HepG2 (cell line): Measurements from ENCODE around the gene FCHSD1. TPM values are rescaled to one million over a fixed set of nuclear protein-coding genes. Genes with fewer than 3 reads are reported as not detected.
A peak's percentile ranks its signal among the peaks of the same experiment; 100 is the strongest.

ENCODE experiments used
- ARID3A ChIP-seq: IDR thresholded peaks from 2 replicates; pipeline ENCODE4 v1.6.1; 2012; ENCODE audit warnings: low read depth, low read length, improper control_type of control experiment
- CBFB ChIP-seq: sonication (generic); formaldehyde crosslinking; IDR thresholded peaks from 2 replicates; pipeline ENCODE4 v1.4.0; 2020; ENCODE audit warnings: missing genetic modification reagents
- IRF1 ChIP-seq: sonication (generic); formaldehyde crosslinking; IDR thresholded peaks from 2 replicates; pipeline ENCODE4 v1.4.0; 2020; ENCODE audit warnings: low read depth, mild to moderate bottlenecking, missing genetic modification reagents
- KDM6A ChIP-seq: IDR thresholded peaks from 2 replicates; pipeline ENCODE4 v1.6.1; 2016; ENCODE audit warnings: low read depth
- NCOA5 ChIP-seq: sonication (generic); formaldehyde crosslinking; IDR thresholded peaks from 2 replicates; pipeline ENCODE4 v1.4.0; 2020; ENCODE audit warnings: missing genetic modification reagents
- RAD51 ChIP-seq: fragments of 450-650 bp; IDR thresholded peaks from 2 replicates; pipeline ENCODE4 v1.6.1; 2016; ENCODE audit warnings: borderline replicate concordance
- RARG ChIP-seq: sonication (generic); formaldehyde crosslinking; IDR thresholded peaks from 2 replicates; pipeline ENCODE4 v1.4.0; 2020; ENCODE audit warnings: low read depth, mild to moderate bottlenecking, missing genetic modification reagents
- RBM22 ChIP-seq: fragments of 200-400 bp; formaldehyde crosslinking; optimal IDR thresholded peaks from 2 replicates; pipeline ENCODE3; 2017; ENCODE audit warnings: mild to moderate bottlenecking, low read length, moderate library complexity
- SMARCE1 ChIP-seq: fragments of 450-650 bp; IDR thresholded peaks from 2 replicates; pipeline ENCODE4 v1.6.1; 2017; ENCODE audit warnings: borderline replicate concordance
- SRSF9 ChIP-seq: fragments of 200-400 bp; formaldehyde crosslinking; IDR thresholded peaks from 2 replicates; pipeline ENCODE4 v1.6.1; 2018; ENCODE audit warnings: borderline replicate concordance, mild to moderate bottlenecking, low read depth, low read length; ENCODE audit not compliant: insufficient read depth, poor library complexity, severe bottlenecking
- ZNF253 ChIP-seq: sonication (generic); formaldehyde crosslinking; IDR thresholded peaks from 2 replicates; pipeline ENCODE4 v1.8.0; 2022; ENCODE audit warnings: mild to moderate bottlenecking, missing genetic modification reagents, borderline replicate concordance
- ZNF460 ChIP-seq: sonication (generic); formaldehyde crosslinking; IDR thresholded peaks from 2 replicates; pipeline ENCODE4 v1.5.1; 2020; ENCODE audit warnings: missing genetic modification reagents, mild to moderate bottlenecking, borderline replicate concordance
- ZNF639 ChIP-seq: conservative IDR thresholded peaks from 2 replicates; pipeline ENCODE4 v1.6.1; 2018; ENCODE audit warnings: missing genetic modification reagents
- ZNF703 ChIP-seq: sonication (generic); formaldehyde crosslinking; IDR thresholded peaks from 2 replicates; pipeline ENCODE4 v1.5.1; 2020; ENCODE audit warnings: missing genetic modification reagents, mild to moderate bottlenecking, moderate library complexity, borderline replicate concordance
- ZNF784 ChIP-seq: sonication (generic); formaldehyde crosslinking; IDR thresholded peaks from 2 replicates; pipeline ENCODE4 v1.5.1; 2020; ENCODE audit warnings: missing genetic modification reagents, mild to moderate bottlenecking, borderline replicate concordance
- polyA plus RNA-seq, 8 experiments: library from polyadenylated mRNA; depleted of rRNA in 3 of 8; stranded (reverse) in 7 of 8; unstranded in 1 of 8; fragments of >200 nt; fragmentation: Illumina TruSeq in 4 of 8; extraction: Trizol in 4 of 8; gene quantifications; 2 replicates each; pipeline versions ENCODE4 v1.2.1 to v1.2.3, GENCODE V29; 2011 to 2016; ENCODE audit warnings: low read depth in 4 of 8, missing spikeins in 1 of 8, mixed read lengths in 1 of 8; ENCODE audit not compliant: insufficient read depth in 1 of 8
- total RNA-seq, 5 experiments: library from RNA; depleted of rRNA; stranded (reverse); fragments of >200 nt; fragmentation: Illumina TruSeq; extraction: Trizol; gene quantifications; 2 replicates each; pipeline ENCODE4 v1.2.3, GENCODE V29; 2016; ENCODE audit warnings: low read depth in 1 of 5
- TF ChIP-seq, protein P1 (sequence below): sonication (generic); formaldehyde crosslinking; IDR thresholded peaks from 2 replicates; pipeline ENCODE4 v1.4.0; 2020; ENCODE audit warnings: mild to moderate bottlenecking, missing genetic modification reagents
- TF ChIP-seq, protein P2 (sequence below): sonication (generic); formaldehyde crosslinking; IDR thresholded peaks from 2 replicates; pipeline ENCODE4 v1.8.1; 2022; ENCODE audit warnings: low read depth, mild to moderate bottlenecking, missing genetic modification reagents

The FCHSD1 gene
- total and polyA plus RNA-seq, 2 of the 13 experiments (the other 11 are each of a cell fraction or from before 2014, with no cell fraction given) = 5.5 to 15.4 TPM

DNA sequence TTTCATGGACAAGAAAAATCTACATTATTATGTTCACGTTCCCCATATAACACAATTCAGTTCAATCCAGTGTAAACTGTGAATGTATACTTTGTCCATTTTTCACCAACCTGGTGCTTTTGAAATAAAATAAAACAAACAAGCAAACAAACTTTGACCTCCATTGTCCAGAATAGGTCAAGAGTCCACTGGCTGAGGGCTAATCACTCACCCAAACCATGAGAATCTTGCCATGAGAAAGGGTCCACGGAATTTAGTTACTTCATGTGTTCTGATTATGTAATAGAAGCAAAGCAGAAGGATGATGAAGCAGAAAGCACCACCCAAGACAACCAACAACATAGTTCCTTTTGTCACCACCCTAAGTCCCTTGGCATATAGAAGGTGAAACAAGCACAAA is 61.1 kb downstream of the FCHSD1 start (continued):
- TF ChIP-seq SMARCE1 (no peak), ARID3A (peak; percentile 88), SRSF9 (no peak), RAD51 (no peak), RARG (CRISPR knock-in tag) (no peak), ZNF639 (CRISPR knock-in tag) (no peak), IRF1 (CRISPR knock-in tag) (no peak), ZNF703 (CRISPR knock-in tag) (no peak), ZNF784 (no peak), ZNF460 (CRISPR knock-in tag) (no peak; the same call in 1 of the 2 replicates), RBM22 (no peak), NCOA5 (CRISPR knock-in tag) (no peak), CBFB (no peak), KDM6A (peak; percentile 39; the same call in 1 of the 2 replicates), ZNF253 (CRISPR knock-in tag) (no peak)
- TF ChIP-seq, protein P1, sequence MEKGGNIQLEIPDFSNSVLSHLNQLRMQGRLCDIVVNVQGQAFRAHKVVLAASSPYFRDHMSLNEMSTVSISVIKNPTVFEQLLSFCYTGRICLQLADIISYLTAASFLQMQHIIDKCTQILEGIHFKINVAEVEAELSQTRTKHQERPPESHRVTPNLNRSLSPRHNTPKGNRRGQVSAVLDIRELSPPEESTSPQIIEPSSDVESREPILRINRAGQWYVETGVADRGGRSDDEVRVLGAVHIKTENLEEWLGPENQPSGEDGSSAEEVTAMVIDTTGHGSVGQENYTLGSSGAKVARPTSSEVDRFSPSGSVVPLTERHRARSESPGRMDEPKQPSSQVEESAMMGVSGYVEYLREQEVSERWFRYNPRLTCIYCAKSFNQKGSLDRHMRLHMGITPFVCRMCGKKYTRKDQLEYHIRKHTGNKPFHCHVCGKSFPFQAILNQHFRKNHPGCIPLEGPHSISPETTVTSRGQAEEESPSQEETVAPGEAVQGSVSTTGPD (CRISPR knock-in tag) = peak; percentile 84; the same call in 1 of the 2 replicates
- TF ChIP-seq, protein P2, sequence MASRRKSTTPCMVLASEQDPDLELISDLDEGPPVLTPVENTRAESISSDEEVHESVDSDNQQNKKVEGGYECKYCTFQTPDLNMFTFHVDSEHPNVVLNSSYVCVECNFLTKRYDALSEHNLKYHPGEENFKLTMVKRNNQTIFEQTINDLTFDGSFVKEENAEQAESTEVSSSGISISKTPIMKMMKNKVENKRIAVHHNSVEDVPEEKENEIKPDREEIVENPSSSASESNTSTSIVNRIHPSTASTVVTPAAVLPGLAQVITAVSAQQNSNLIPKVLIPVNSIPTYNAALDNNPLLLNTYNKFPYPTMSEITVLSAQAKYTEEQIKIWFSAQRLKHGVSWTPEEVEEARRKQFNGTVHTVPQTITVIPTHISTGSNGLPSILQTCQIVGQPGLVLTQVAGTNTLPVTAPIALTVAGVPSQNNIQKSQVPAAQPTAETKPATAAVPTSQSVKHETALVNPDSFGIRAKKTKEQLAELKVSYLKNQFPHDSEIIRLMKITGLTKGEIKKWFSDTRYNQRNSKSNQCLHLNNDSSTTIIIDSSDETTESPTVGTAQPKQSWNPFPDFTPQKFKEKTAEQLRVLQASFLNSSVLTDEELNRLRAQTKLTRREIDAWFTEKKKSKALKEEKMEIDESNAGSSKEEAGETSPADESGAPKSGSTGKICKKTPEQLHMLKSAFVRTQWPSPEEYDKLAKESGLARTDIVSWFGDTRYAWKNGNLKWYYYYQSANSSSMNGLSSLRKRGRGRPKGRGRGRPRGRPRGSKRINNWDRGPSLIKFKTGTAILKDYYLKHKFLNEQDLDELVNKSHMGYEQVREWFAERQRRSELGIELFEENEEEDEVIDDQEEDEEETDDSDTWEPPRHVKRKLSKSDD (CRISPR knock-in tag) = no peak
